AG04449 (cell line): ENCODE data around the gene DEFB113.

ENCODE experiments used
- CTCF ChIA-PET: fragments of 350-600 bp; formaldehyde crosslinking; extraction: SDS; loops from one replicate; lab custom pipeline; 2021; ENCODE audit warnings: antibody characterized with exemption; lab: Yijun Ruan, JAX
- POLR2A ChIA-PET: fragments of 400-600, 350-600 bp; formaldehyde crosslinking; extraction: SDS; loops from one replicate; lab custom pipeline; 2020; ENCODE audit warnings: antibody characterized with exemption, inconsistent platforms; lab: Yijun Ruan, JAX
- DNase-seq: peaks from one replicate; pipeline ENCODE4 v3.0.0-alpha.2; 2010; ENCODE audit warnings: low read depth, low spot score
- H3K4me3 ChIP-seq: 2 replicates; pipeline ENCODE4 v1.5.1; 2011; ENCODE audit warnings: low read depth, mild to moderate bottlenecking, control low read depth, low read length
- CTCF ChIP-seq: IDR thresholded peaks from one replicate; pipeline ENCODE4 v1.5.1; 2011; ENCODE audit warnings: mild to moderate bottlenecking, moderate library complexity, low read length, control low read depth, inconsistent platforms; ENCODE audit not compliant: insufficient read depth; ENCODE audit errors: missing control alignments

The DEFB113 gene

GRCh38 chr6:49969605-49970004, at the start of gene DEFB113:
Gene DEFB113 (minus strand): TSS chr6:49969625. CDS start chr6:49969625, 0 bp downstream.
- no peak for DNase-seq
- no peak within 1 kb of the TSS for H3K4me3 ChIP-seq
- CTCF ChIA-PET, result no interaction called here
- POLR2A ChIA-PET, result no interaction called here
- no peak for TF ChIP-seq CTCF

GRCh38 chr6:50007819-50008218, 38.4 kb upstream of the DEFB113 start:
- no peak for TF ChIP-seq CTCF
- ChIA-PET POLR2A (no interaction called here), CTCF (no interaction called here)
- H3K4me3 ChIP-seq, result no peak overlapping the region
- no peak for DNase-seq

GRCh38 chr6:50003139-50003538, 33.7 kb upstream of the DEFB113 start:
- ChIA-PET POLR2A (no interaction called here), CTCF (no interaction called here)
- no peak for DNase-seq
- H3K4me3 ChIP-seq, result no peak overlapping the region
- no peak for TF ChIP-seq CTCF

- CTCF ChIA-PET, result no interaction called here
These were observed 25.9 kb upstream of the DEFB113 start for GRCh38 chr6:49995278-49995677.

GRCh38 chr6:49988900-49989299, 19.5 kb upstream of the DEFB113 start:
- ChIA-PET CTCF (no interaction called here), POLR2A (interaction anchor here (0.6 kb wide), 1 partner anchor 1677 kb away, joined by 3 read pairs; no protein-coding TSS in a partner anchor)
- H3K4me3 ChIP-seq, result no peak overlapping the region
- no peak for TF ChIP-seq CTCF
- DNase-seq, result no peak

More at GRCh38 chr6:49995278-49995677, 25.9 kb upstream of the DEFB113 start:
- H3K4me3 ChIP-seq, result no peak overlapping the region
- TF ChIP-seq CTCF, result no peak
- DNase-seq, result no peak
- POLR2A ChIA-PET, result no interaction called here

GRCh38 chr6:49987749-49988148, 18.3 kb upstream of the DEFB113 start:
- no peak for DNase-seq
- ChIA-PET POLR2A (no interaction called here), CTCF (no interaction called here)
- no peak overlapping the region for H3K4me3 ChIP-seq
- no peak for TF ChIP-seq CTCF
